Liver (tissue), 9 donors: ENCODE results near the gene UBE2F. TPM values are rescaled to one million over a fixed set of nuclear protein-coding genes. Genes with fewer than 3 reads are reported as not detected.

ENCODE experiments used
- DNase-seq: peaks from one replicate; pipeline ENCODE4 v3.0.0-alpha.2; 2017; ENCODE audit warnings: low spot score
- H3K27ac ChIP-seq, 2 donors: one replicate each; pipeline ENCODE4 v1.7.0; 2013; ENCODE audit warnings: inconsistent platforms in 2 of 2, low read length in 2 of 2, control low read depth in 1 of 2, low read depth in 1 of 2, mild to moderate bottlenecking in 1 of 2
- H3K27me3 ChIP-seq, 4 donors: one replicate each; pipeline versions ENCODE4 v1.6.1 to v1.7.0; 2013; ENCODE audit warnings: low read length in 3 of 4, inconsistent platforms in 1 of 4, mild to moderate bottlenecking in 1 of 4, moderate library complexity in 1 of 4; ENCODE audit not compliant: control insufficient read depth in 4 of 4, insufficient read depth in 4 of 4
- H3K36me3 ChIP-seq, 4 donors: one replicate each; pipeline versions ENCODE4 v1.6.1 to v1.7.0; 2013; ENCODE audit warnings: low read length in 3 of 4, mild to moderate bottlenecking in 3 of 4, low read depth in 1 of 4, moderate library complexity in 1 of 4; ENCODE audit not compliant: control insufficient read depth in 4 of 4, insufficient read depth in 3 of 4
- H3K4me1 ChIP-seq, 4 donors: one replicate each; pipeline versions ENCODE4 v1.6.1 to v1.7.0; 2013; ENCODE audit warnings: low read length in 3 of 4, mild to moderate bottlenecking in 3 of 4, moderate library complexity in 1 of 4; ENCODE audit not compliant: control insufficient read depth in 4 of 4, insufficient read depth in 4 of 4
- H3K4me3 ChIP-seq, 3 donors: one replicate each; pipeline versions ENCODE4 v1.6.1 to v1.7.0; 2013; ENCODE audit warnings: low read length in 3 of 3, control low read depth in 1 of 3, low read depth in 1 of 3, mild to moderate bottlenecking in 1 of 3
- H3K9ac ChIP-seq, 2 donors: one replicate each; pipeline ENCODE4 v1.7.0; 2013; ENCODE audit warnings: low read length in 2 of 2, mild to moderate bottlenecking in 2 of 2, moderate library complexity in 2 of 2, control low read depth in 1 of 2, low read depth in 1 of 2
- H3K9me3 ChIP-seq, 4 donors: one replicate each; pipeline versions ENCODE4 v1.6.1 to v1.7.0; 2013; ENCODE audit warnings: low read length in 3 of 4; ENCODE audit not compliant: control insufficient read depth in 4 of 4
- EGR1 ChIP-seq, 2 donors: IDR thresholded peaks; 2 replicates each; pipeline ENCODE4 v1.6.1; 2016 to 2018; ENCODE audit warnings: antibody characterized with exemption in 2 of 2, low read depth in 2 of 2
- FOXA2 ChIP-seq: IDR thresholded peaks from 2 replicates; pipeline ENCODE4 v1.6.1; 2016; ENCODE audit warnings: antibody characterized with exemption
- GABPA ChIP-seq, 2 donors: IDR thresholded peaks in 1 of 2; conservative IDR thresholded peaks in 1 of 2; 2 replicates each; pipeline ENCODE4 v1.6.1; 2016; ENCODE audit warnings: antibody characterized with exemption in 2 of 2, mild to moderate bottlenecking in 1 of 2, moderate library complexity in 1 of 2
- HNF4A ChIP-seq, 2 donors: conservative IDR thresholded peaks; 2 replicates each; pipeline ENCODE4 v1.6.1; 2016; ENCODE audit warnings: antibody characterized with exemption in 2 of 2, mild to moderate bottlenecking in 2 of 2
- HNF4G ChIP-seq: IDR thresholded peaks from 2 replicates; pipeline ENCODE4 v1.6.1; 2016; ENCODE audit warnings: antibody characterized with exemption
- JUND ChIP-seq, 2 donors: IDR thresholded peaks; 2 replicates each; pipeline ENCODE4 v1.6.1; 2016; ENCODE audit warnings: antibody characterized with exemption in 2 of 2
- NR2F2 ChIP-seq: IDR thresholded peaks from 2 replicates; pipeline ENCODE4 v1.6.1; 2016; ENCODE audit warnings: antibody characterized with exemption
- RAD21 ChIP-seq, 2 donors: IDR thresholded peaks; 2 replicates each; pipeline ENCODE4 v1.6.1; 2016; ENCODE audit warnings: antibody characterized with exemption in 2 of 2, mild to moderate bottlenecking in 2 of 2
- TAF1 ChIP-seq: conservative IDR thresholded peaks from 2 replicates; pipeline ENCODE4 v1.6.1; 2016; ENCODE audit warnings: antibody characterized with exemption, mild to moderate bottlenecking
- YY1 ChIP-seq: IDR thresholded peaks from 2 replicates; pipeline ENCODE4 v1.6.1; 2016; ENCODE audit warnings: antibody characterized with exemption, mild to moderate bottlenecking
- WGBS: extraction: QIAGEN DNeasy Blood & Tissue Kit; methylation state at CpG from one replicate; pipeline ENCODE4 v1.1.7; 2013; 5-methylcytosine and 5-hydroxymethylcytosine counted together
- polyA plus RNA-seq, 2 donors: library from polyadenylated mRNA; stranded (reverse) in 1 of 2; unstranded in 1 of 2; fragments of 200-250 nt in 1 of 2; fragments of >200 nt in 1 of 2; fragmentation: Nextera tagmentation in 1 of 2; extraction: Ambion mirVana in 1 of 2; gene quantifications; one replicate each; pipeline versions ENCODE4 v1.2.1 to v1.2.3, GENCODE V29; 2013 to 2015
- total RNA-seq, 2 donors: library from RNA; depleted of rRNA; stranded (reverse); fragments of >200 nt; gene quantifications; one replicate each; pipeline ENCODE4 v1.2.3, GENCODE V29; 2014
- TF ChIP-seq, protein P1 (sequence below): IDR thresholded peaks from 2 replicates; pipeline ENCODE4 v1.6.1; 2016; ENCODE audit warnings: antibody characterized with exemption
- TF ChIP-seq, protein P2 (sequence below): IDR thresholded peaks from 2 replicates; pipeline ENCODE4 v1.6.1; 2016; ENCODE audit warnings: antibody characterized with exemption
- donor health status: healthy.
- donor health status: healthy.
- donor health status: healthy.
- donor health status: healthy.
- donor health status: healthy.

The UBE2F gene
- total and polyA plus RNA-seq, 4 donors = 30.5 to 55.3 (median 32.1) TPM

DNA sequence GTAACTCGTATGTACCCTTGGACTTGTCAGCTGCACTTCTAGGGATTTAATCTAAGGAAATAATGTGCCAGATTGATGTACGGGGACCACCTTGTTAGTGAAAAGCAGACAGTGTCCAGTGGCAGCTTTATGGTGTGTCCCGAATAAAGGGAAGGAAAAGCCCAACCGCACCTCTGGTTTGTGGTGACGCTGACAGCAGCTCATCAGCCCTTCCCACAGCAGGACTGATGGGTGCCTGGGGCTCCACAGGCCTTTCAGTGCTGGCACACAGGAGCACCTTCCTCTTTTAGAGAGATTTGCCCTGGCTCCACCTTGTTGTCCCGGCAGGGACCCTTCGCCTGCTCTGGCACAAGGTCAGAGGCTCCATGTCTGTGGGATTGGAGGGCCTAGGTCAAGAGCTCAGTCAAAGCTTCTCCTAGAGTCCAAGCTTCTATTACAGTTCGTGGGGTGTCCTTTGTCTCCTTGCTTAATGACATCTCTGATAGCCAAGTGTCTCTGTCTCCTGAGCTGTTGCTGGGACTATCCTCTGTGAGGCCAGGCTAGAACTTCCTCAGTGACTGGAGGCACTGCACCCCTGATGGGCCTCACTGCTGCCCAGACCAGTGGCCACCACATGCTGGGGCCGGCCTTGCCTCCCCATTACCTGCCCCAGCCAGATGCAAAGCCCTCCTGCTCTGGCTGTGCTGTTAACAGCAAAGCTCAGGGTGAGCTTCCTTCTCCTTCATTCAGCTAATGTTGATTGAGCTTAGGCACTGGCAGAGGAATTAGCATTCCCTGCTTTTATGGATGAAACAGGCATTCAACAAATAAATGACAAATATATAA, 61.0 kb downstream of the UBE2F start:
- no peaks in the 10 kb centered on the region for H3K4me1 ChIP-seq
- H3K9ac ChIP-seq = no peak overlapping the region
- peaks cover 4 to 26% (median 15%) of the 10 kb centered on the region in 4 donors for H3K36me3 ChIP-seq
- no peak for DNase-seq
- H3K27ac ChIP-seq = no peak overlapping the region
- no peaks in the 10 kb centered on the region for H3K9me3 ChIP-seq
- no peak for TF ChIP-seq NR2F2
- TF ChIP-seq, protein P1, sequence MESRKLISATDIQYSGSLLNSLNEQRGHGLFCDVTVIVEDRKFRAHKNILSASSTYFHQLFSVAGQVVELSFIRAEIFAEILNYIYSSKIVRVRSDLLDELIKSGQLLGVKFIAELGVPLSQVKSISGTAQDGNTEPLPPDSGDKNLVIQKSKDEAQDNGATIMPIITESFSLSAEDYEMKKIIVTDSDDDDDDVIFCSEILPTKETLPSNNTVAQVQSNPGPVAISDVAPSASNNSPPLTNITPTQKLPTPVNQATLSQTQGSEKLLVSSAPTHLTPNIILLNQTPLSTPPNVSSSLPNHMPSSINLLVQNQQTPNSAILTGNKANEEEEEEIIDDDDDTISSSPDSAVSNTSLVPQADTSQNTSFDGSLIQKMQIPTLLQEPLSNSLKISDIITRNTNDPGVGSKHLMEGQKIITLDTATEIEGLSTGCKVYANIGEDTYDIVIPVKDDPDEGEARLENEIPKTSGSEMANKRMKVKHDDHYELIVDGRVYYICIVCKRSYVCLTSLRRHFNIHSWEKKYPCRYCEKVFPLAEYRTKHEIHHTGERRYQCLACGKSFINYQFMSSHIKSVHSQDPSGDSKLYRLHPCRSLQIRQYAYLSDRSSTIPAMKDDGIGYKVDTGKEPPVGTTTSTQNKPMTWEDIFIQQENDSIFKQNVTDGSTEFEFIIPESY = no peak
- TF ChIP-seq HNF4G = no peak
- no peak for TF ChIP-seq JUND (IDR thresholded peaks at IDR 0.05)
- no peaks in the 10 kb centered on the region for H3K27me3 ChIP-seq
- no peak overlapping the region for H3K4me3 ChIP-seq
- WGBS = 85% methylated on average over 9 of the region's 9 CpGs

DNA sequence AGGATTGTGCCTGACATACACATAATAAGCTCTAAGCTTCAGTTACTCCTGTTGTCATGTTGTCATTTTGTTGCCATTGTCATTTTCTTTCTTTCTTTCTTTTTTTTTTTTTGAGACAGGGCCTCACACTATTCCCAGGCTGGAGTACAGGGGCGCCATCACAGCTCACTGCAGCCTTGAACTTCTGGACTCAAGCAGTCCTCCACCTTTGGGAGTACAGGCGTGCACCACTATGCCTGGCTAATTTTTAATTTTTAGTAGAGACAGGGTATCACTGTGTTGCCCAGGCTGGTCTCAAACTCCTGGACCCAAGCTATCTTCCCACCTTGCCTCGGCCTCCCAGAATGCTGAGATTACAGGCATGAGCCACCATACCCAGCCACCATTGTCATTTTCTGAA, 63.0 kb downstream of the UBE2F start:
- Histone ChIP-seq H3K36me3 (peaks cover 4 to 34% (median 18%) of the 10 kb centered on the region in 4 donors), H3K9ac (no peak overlapping the region), H3K9me3 (no peaks in the 10 kb centered on the region), H3K27ac (no peak overlapping the region), H3K4me3 (no peak overlapping the region), H3K4me1 (no peaks in the 10 kb centered on the region), H3K27me3 (no peaks in the 10 kb centered on the region)
- TF ChIP-seq HNF4A (conservative IDR thresholded peaks at IDR 0.05) (no peak), RAD21 (IDR thresholded peaks at IDR 0.05) (no peak), HNF4G (no peak), FOXA2 (no peak), NR2F2 (no peak), YY1 (no peak), EGR1 (IDR thresholded peaks at IDR 0.05; ENCODE audit: low read depth in 2 of 2) (no peak), TAF1 (no peak), GABPA (IDR thresholded peaks at IDR 0.05 in 1 of 2, conservative IDR thresholded peaks at IDR 0.05 in 1 of 2) (no peak), JUND (IDR thresholded peaks at IDR 0.05) (no peak)
- TF ChIP-seq, protein P1 = no peak
- TF ChIP-seq, protein P2, sequence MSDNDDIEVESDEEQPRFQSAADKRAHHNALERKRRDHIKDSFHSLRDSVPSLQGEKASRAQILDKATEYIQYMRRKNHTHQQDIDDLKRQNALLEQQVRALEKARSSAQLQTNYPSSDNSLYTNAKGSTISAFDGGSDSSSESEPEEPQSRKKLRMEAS = no peak
- DNase-seq = no peak
- WGBS = 96% methylated on average over 3 of the region's 3 CpGs
